SK-N-SH (cell line): ENCODE measurements around the gene OPCML. TPM values are rescaled to one million over a fixed set of nuclear protein-coding genes. Genes with fewer than 3 reads are reported as not detected.

ENCODE experiments used
- CTCF ChIA-PET: fragments of 300-600, 350-600 bp; formaldehyde crosslinking; extraction: SDS; loops from one replicate; lab custom pipeline; 2021; lab: Yijun Ruan, JAX
- POLR2A ChIA-PET: fragments of 350-600 bp; sonication (Branson Sonifier 250); formaldehyde crosslinking; extraction: SDS; loops from one replicate; lab custom pipeline; 2020; ENCODE audit warnings: antibody characterized with exemption, inconsistent platforms; lab: Yijun Ruan, JAX
- DNase-seq: peaks from one replicate; pipeline ENCODE4 v3.0.0; 2012
- H2AFZ ChIP-seq: fragments of 200-600 bp; sonication (generic); 2 replicates; pipeline ENCODE4 v1.8.1; 2016; ENCODE audit warnings: antibody characterized with exemption, mild to moderate bottlenecking, low read depth
- H3F3A ChIP-seq: fragments of 200-600 bp; sonication (generic); replicated peaks from 2 replicates; pipeline ENCODE3; 2016; ENCODE audit warnings: antibody characterized with exemption, mild to moderate bottlenecking; ENCODE audit not compliant: insufficient read depth
- H3K27ac ChIP-seq, 2 experiments: fragments of 200-500 bp in 1 of 2; fragments of 200-600 bp in 1 of 2; sonication (Bioruptor generic) in 1 of 2; sonication (generic), shearing (Covaris generic) in 1 of 2; 2 replicates each; pipeline versions ENCODE4 v1.5.1 to v1.6.1; 2014 to 2016; ENCODE audit warnings: low read depth in 2 of 2, inconsistent platforms in 1 of 2, low read length in 1 of 2, mild to moderate bottlenecking in 1 of 2, mixed read lengths in 1 of 2
- H3K27me3 ChIP-seq: fragments of 200-600 bp; sonication (generic), shearing (Covaris generic); 2 replicates; pipeline ENCODE4 v1.6.1; 2016; ENCODE audit warnings: mixed run types; ENCODE audit not compliant: insufficient read depth
- H3K36me3 ChIP-seq, 2 experiments: fragments of 200-500 bp in 1 of 2; fragments of 200-600 bp in 1 of 2; sonication (Bioruptor generic) in 1 of 2; sonication (generic) in 1 of 2; replicated peaks in 1 of 2; 2 replicates each; pipeline versions ENCODE3 to v1.5.1; 2014 to 2016; ENCODE audit warnings: low read length in 1 of 2, mild to moderate bottlenecking in 1 of 2; ENCODE audit not compliant: insufficient read depth in 2 of 2, control insufficient read depth in 1 of 2
- H3K4me1 ChIP-seq, 2 experiments: fragments of 200-500 bp in 1 of 2; fragments of 200-600 bp in 1 of 2; sonication (Bioruptor generic) in 1 of 2; sonication (generic), shearing (Covaris generic) in 1 of 2; 2 replicates each; pipeline versions ENCODE4 v1.5.1 to v1.6.1; 2014 to 2016; ENCODE audit warnings: low read depth in 1 of 2, low read length in 1 of 2, mixed run types in 1 of 2; ENCODE audit not compliant: insufficient read depth in 2 of 2, control insufficient read depth in 1 of 2
- H3K4me2 ChIP-seq: fragments of 200-600 bp; sonication (generic), shearing (Covaris generic); 2 replicates; pipeline ENCODE4 v1.6.1; 2017; ENCODE audit warnings: mixed run types
- H3K4me3 ChIP-seq, 2 experiments: fragments of 200-500 bp in 1 of 2; fragments of 200-600 bp in 1 of 2; sonication (Bioruptor generic) in 1 of 2; sonication (generic), shearing (Covaris generic) in 1 of 2; 2 replicates each; pipeline versions ENCODE4 v1.5.1 to v1.8.1; 2014 to 2016; ENCODE audit warnings: low read depth in 2 of 2, inconsistent platforms in 1 of 2, low read length in 1 of 2, mild to moderate bottlenecking in 1 of 2, mixed read lengths in 1 of 2, moderate library complexity in 1 of 2
- H3K79me2 ChIP-seq: fragments of 200-600 bp; sonication (generic); 2 replicates; pipeline ENCODE4 v1.8.1; 2017; ENCODE audit warnings: mild to moderate bottlenecking; ENCODE audit not compliant: insufficient read depth
- H3K9ac ChIP-seq: fragments of 200-600 bp; sonication (generic); 2 replicates; pipeline ENCODE4 v1.6.1; 2017; ENCODE audit warnings: mixed run types
- H3K9me2 ChIP-seq: fragments of 200-600 bp; sonication (generic); 2 replicates; pipeline ENCODE4 v1.6.1; 2017; ENCODE audit warnings: mixed run types
- H3K9me3 ChIP-seq: fragments of 200-600 bp; sonication (generic); 2 replicates; pipeline ENCODE4 v1.6.1; 2017; ENCODE audit warnings: mixed run types, mild to moderate bottlenecking, moderate library complexity
- H4K20me1 ChIP-seq: fragments of 200-600 bp; sonication (generic); 2 replicates; pipeline ENCODE4 v1.6.1; 2017; ENCODE audit warnings: mild to moderate bottlenecking, mixed run types; ENCODE audit not compliant: insufficient read depth
- CHD2 ChIP-seq: fragments of 150-350 bp; IDR thresholded peaks from 2 replicates; pipeline ENCODE4 v1.6.1; 2018; ENCODE audit warnings: low read length; ENCODE audit not compliant: partially characterized antibody
- ELF1 ChIP-seq: IDR thresholded peaks from 2 replicates; pipeline ENCODE4 v1.4.0; 2012
- EP300 ChIP-seq, 2 experiments: IDR thresholded peaks; 2 replicates each; pipeline versions ENCODE4 v1.4.0 to v1.6.1; 2012; ENCODE audit warnings: borderline replicate concordance in 1 of 2, low read depth in 1 of 2, low read length in 1 of 2
- FOXJ3 ChIP-seq: sonication (generic); formaldehyde crosslinking; IDR thresholded peaks from 2 replicates; pipeline ENCODE4 v1.5.1; 2020; ENCODE audit warnings: mild to moderate bottlenecking, missing genetic modification reagents
- NRF1 ChIP-seq: IDR thresholded peaks from 2 replicates; pipeline ENCODE4 v1.6.1; 2012; ENCODE audit warnings: low read depth, mild to moderate bottlenecking, low read length
- POLR2AphosphoS5 ChIP-seq: IDR thresholded peaks from 2 replicates; pipeline ENCODE4 v1.6.1; 2012; ENCODE audit warnings: low read depth, low read length
- RFX5 ChIP-seq: IDR thresholded peaks from 2 replicates; pipeline ENCODE4 v1.6.1; 2012; ENCODE audit warnings: mild to moderate bottlenecking, improper control_type of control experiment, low read length
- RXRA ChIP-seq: IDR thresholded peaks from 2 replicates; pipeline ENCODE4 v1.4.0; 2012; ENCODE audit warnings: low read depth, mild to moderate bottlenecking, borderline replicate concordance
- TAF1 ChIP-seq: IDR thresholded peaks from 2 replicates; pipeline ENCODE4 v1.6.1; 2012; ENCODE audit warnings: low read depth, mild to moderate bottlenecking, low read length, moderate library complexity, borderline replicate concordance
- TEAD4 ChIP-seq: IDR thresholded peaks from 2 replicates; pipeline ENCODE4 v1.4.0; 2012; ENCODE audit warnings: mild to moderate bottlenecking, borderline replicate concordance; ENCODE audit not compliant: insufficient read depth
- WGBS: methylation state at CpG from one replicate; pipeline ENCODE4 v1.1.6; 2017; ENCODE audit warnings: low lambda C conversion rate; 5-methylcytosine and 5-hydroxymethylcytosine counted together
- polyA plus RNA-seq, 3 experiments: library from polyadenylated mRNA; depleted of rRNA; stranded (reverse); fragments of >200 nt; gene quantifications; 2 replicates each; pipeline ENCODE4 v1.2.3, GENCODE V29; 2012
- TF ChIP-seq, protein P1 (sequence below): IDR thresholded peaks from 2 replicates; pipeline ENCODE4 v1.6.1; 2012; ENCODE audit warnings: mild to moderate bottlenecking, low read depth, low read length, moderate library complexity
- TF ChIP-seq, protein P2 (sequence below): IDR thresholded peaks from 2 replicates; pipeline ENCODE4 v1.4.0; 2012; ENCODE audit warnings: low read depth, borderline replicate concordance
- TF ChIP-seq, protein P3 (sequence below): IDR thresholded peaks from 2 replicates; pipeline ENCODE4; 2012
- TF ChIP-seq, protein P4 (sequence below): IDR thresholded peaks from 2 replicates; pipeline ENCODE4 v1.4.0; 2012; ENCODE audit warnings: low read depth
- TF ChIP-seq, protein P5 (sequence below): fragments of 200-600 bp; sonication (generic); IDR thresholded peaks from 2 replicates; pipeline ENCODE4 v1.6.1; 2017; ENCODE audit warnings: antibody characterized with exemption, mild to moderate bottlenecking, moderate library complexity

The OPCML gene
- polyA plus RNA-seq, 1 of the 3 experiments (the other 2 are of a cell fraction) = not detected

DNA sequence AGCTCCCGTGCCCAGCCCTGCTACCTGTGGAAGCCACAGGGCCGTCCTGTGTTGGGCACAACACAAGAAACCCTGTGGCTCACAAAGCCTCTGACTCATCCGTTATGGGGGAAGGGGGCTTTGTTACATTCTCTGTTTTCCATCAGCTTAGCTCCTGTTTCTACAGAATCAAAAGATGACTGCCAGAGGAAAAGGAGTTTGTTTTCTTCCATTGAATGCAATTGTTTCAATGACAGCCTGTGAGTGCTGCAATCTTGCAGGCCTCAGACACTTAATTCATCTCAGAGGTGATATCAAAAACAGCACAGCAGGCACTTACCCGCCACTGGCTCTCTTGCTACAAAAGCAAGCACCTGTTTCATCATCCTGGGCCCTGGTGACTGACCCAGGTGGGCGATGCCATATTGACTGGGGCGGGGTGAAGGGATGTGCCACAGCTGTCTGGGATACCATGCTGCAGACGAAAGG, 194.3 kb downstream of the OPCML start:
- Histone ChIP-seq H3K9me3 (no peaks in the 10 kb centered on the region), H3K79me2 (no peaks in the 10 kb centered on the region), H3K4me3 (no peak overlapping the region), H3K4me2 (no peak overlapping the region), H2AFZ (no peak overlapping the region), H3K27ac (no peak overlapping the region), H3F3A (no peaks in the 10 kb centered on the region), H3K36me3 (no peaks in the 10 kb centered on the region), H4K20me1 (no peaks in the 10 kb centered on the region), H3K9ac (no peak overlapping the region), H3K27me3 (no peaks in the 10 kb centered on the region), H3K9me2 (no peaks in the 10 kb centered on the region), H3K4me1 (no peaks in the 10 kb centered on the region)
- no peak for TF ChIP-seq POLR2AphosphoS5
- TF ChIP-seq RFX5 = no peak
- TF ChIP-seq NRF1 = no peak
- TF ChIP-seq, protein P1, sequence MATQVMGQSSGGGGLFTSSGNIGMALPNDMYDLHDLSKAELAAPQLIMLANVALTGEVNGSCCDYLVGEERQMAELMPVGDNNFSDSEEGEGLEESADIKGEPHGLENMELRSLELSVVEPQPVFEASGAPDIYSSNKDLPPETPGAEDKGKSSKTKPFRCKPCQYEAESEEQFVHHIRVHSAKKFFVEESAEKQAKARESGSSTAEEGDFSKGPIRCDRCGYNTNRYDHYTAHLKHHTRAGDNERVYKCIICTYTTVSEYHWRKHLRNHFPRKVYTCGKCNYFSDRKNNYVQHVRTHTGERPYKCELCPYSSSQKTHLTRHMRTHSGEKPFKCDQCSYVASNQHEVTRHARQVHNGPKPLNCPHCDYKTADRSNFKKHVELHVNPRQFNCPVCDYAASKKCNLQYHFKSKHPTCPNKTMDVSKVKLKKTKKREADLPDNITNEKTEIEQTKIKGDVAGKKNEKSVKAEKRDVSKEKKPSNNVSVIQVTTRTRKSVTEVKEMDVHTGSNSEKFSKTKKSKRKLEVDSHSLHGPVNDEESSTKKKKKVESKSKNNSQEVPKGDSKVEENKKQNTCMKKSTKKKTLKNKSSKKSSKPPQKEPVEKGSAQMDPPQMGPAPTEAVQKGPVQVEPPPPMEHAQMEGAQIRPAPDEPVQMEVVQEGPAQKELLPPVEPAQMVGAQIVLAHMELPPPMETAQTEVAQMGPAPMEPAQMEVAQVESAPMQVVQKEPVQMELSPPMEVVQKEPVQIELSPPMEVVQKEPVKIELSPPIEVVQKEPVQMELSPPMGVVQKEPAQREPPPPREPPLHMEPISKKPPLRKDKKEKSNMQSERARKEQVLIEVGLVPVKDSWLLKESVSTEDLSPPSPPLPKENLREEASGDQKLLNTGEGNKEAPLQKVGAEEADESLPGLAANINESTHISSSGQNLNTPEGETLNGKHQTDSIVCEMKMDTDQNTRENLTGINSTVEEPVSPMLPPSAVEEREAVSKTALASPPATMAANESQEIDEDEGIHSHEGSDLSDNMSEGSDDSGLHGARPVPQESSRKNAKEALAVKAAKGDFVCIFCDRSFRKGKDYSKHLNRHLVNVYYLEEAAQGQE = no peak
- no peak for TF ChIP-seq FOXJ3 (CRISPR knock-in tag)
- no peak for TF ChIP-seq RXRA
- no peak for TF ChIP-seq CHD2
- TF ChIP-seq, protein P2, sequence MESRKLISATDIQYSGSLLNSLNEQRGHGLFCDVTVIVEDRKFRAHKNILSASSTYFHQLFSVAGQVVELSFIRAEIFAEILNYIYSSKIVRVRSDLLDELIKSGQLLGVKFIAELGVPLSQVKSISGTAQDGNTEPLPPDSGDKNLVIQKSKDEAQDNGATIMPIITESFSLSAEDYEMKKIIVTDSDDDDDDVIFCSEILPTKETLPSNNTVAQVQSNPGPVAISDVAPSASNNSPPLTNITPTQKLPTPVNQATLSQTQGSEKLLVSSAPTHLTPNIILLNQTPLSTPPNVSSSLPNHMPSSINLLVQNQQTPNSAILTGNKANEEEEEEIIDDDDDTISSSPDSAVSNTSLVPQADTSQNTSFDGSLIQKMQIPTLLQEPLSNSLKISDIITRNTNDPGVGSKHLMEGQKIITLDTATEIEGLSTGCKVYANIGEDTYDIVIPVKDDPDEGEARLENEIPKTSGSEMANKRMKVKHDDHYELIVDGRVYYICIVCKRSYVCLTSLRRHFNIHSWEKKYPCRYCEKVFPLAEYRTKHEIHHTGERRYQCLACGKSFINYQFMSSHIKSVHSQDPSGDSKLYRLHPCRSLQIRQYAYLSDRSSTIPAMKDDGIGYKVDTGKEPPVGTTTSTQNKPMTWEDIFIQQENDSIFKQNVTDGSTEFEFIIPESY = no peak
- DNase-seq = no peak
- WGBS = 8% methylated on average over 5 of the region's 7 CpGs
- ChIA-PET POLR2A (no interaction called here), CTCF (interaction anchor here (0.6 to 1.3 kb wide), 3 partner anchors 94 to 484 kb away, joined by 3 read pairs; no protein-coding TSS in a partner anchor)

DNA sequence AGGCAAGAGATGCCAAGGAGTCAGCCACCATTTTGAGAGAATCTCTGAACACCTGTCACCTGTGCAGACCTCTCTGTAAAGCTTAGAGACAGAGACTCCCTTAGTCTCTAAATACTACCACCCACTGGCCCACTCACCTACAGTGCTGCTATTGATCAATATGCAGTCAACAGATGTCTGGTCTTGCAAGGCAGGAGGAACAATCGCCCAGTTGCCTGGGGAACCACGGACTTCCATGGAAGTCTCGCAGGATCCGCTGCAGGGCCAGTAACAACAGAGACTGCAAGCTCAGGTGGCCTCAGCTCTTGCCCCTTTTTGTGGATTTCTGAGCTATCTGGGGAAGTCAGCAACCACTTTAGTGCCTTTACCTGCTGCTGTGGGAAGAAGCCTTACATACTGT, 195.1 kb downstream of the OPCML start:
- no peaks in the 10 kb centered on the region for H3K9me3 ChIP-seq
- no peaks in the 10 kb centered on the region for H3K4me1 ChIP-seq
- H3K9me2 ChIP-seq = no peaks in the 10 kb centered on the region
- H3K4me2 ChIP-seq = no peak overlapping the region
- no peaks in the 10 kb centered on the region for H3K36me3 ChIP-seq
- no peaks in the 10 kb centered on the region for H3F3A ChIP-seq
- no peak overlapping the region for H2AFZ ChIP-seq
- no peaks in the 10 kb centered on the region for H3K27me3 ChIP-seq
- no CpG with 5 or more reads among the region's 4 CpGs for WGBS
- ChIA-PET POLR2A (no interaction called here), CTCF (interaction anchor here (1.3 kb wide), 1 partner anchor 162 kb away, joined by 3 read pairs; no protein-coding TSS in a partner anchor)
- no peak overlapping the region for H3K4me3 ChIP-seq
- no peak for DNase-seq
- no peak overlapping the region for H3K9ac ChIP-seq
- H3K27ac ChIP-seq = no peak overlapping the region
- no peaks in the 10 kb centered on the region for H3K79me2 ChIP-seq
- no peaks in the 10 kb centered on the region for H4K20me1 ChIP-seq
- no peak for TF ChIP-seq EP300 (IDR thresholded peaks at IDR 0.05; ENCODE audit: borderline replicate concordance in 1 of 2, low read depth in 1 of 2, low read length in 1 of 2)
- TF ChIP-seq, protein P2 = no peak
- TF ChIP-seq RFX5 = no peak
- TF ChIP-seq, protein P3, sequence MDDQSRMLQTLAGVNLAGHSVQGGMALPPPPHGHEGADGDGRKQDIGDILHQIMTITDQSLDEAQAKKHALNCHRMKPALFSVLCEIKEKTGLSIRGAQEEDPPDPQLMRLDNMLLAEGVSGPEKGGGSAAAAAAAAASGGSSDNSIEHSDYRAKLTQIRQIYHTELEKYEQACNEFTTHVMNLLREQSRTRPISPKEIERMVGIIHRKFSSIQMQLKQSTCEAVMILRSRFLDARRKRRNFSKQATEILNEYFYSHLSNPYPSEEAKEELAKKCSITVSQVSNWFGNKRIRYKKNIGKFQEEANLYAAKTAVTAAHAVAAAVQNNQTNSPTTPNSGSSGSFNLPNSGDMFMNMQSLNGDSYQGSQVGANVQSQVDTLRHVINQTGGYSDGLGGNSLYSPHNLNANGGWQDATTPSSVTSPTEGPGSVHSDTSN = no peak
- TF ChIP-seq CHD2 = no peak
- TF ChIP-seq FOXJ3 (CRISPR knock-in tag) = no peak
- TF ChIP-seq, protein P4, sequence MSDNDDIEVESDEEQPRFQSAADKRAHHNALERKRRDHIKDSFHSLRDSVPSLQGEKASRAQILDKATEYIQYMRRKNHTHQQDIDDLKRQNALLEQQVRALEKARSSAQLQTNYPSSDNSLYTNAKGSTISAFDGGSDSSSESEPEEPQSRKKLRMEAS = no peak
- TF ChIP-seq, protein P5, sequence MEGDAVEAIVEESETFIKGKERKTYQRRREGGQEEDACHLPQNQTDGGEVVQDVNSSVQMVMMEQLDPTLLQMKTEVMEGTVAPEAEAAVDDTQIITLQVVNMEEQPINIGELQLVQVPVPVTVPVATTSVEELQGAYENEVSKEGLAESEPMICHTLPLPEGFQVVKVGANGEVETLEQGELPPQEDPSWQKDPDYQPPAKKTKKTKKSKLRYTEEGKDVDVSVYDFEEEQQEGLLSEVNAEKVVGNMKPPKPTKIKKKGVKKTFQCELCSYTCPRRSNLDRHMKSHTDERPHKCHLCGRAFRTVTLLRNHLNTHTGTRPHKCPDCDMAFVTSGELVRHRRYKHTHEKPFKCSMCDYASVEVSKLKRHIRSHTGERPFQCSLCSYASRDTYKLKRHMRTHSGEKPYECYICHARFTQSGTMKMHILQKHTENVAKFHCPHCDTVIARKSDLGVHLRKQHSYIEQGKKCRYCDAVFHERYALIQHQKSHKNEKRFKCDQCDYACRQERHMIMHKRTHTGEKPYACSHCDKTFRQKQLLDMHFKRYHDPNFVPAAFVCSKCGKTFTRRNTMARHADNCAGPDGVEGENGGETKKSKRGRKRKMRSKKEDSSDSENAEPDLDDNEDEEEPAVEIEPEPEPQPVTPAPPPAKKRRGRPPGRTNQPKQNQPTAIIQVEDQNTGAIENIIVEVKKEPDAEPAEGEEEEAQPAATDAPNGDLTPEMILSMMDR = no peak
- no peak for TF ChIP-seq TAF1
- TF ChIP-seq ELF1 = no peak
- TF ChIP-seq TEAD4 = no peak
